ENCODE measurements around the gene SSH3.

The SSH3 gene

GRCh38 chr11:67300756-67301312, 2.5 kb upstream of the SSH3 start:
- peaks cover 4% of the 10 kb centered on the region; the same call in 1 of the 2 replicates for H3K9me3 ChIP-seq (ENCODE audit: insufficient read depth, low read length)
- H3K36me3 ChIP-seq (replicated peaks; ENCODE audit: low read depth, low read length) = peaks cover 47% of the 10 kb centered on the region
- no peak overlapping the region for H3K27ac ChIP-seq (ENCODE audit: low read length)
- no peaks in the 10 kb centered on the region; the same call in 1 of the 2 replicates for H3K79me2 ChIP-seq (ENCODE audit: low read length)
- no peaks in the 10 kb centered on the region for H4K20me1 ChIP-seq (ENCODE audit: insufficient read depth, low read length)
- H3K4me3 ChIP-seq (ENCODE audit: low read length) = no peak overlapping the region
- no peak overlapping the region for H3K9ac ChIP-seq (ENCODE audit: low read length)
- H3K4me2 ChIP-seq (ENCODE audit: low read length) = no peak overlapping the region
- no peaks in the 10 kb centered on the region for H3K4me1 ChIP-seq (ENCODE audit: low read length)
- no peak overlapping the region for H2AFZ ChIP-seq (ENCODE audit: low read depth, low read length)
- TF ChIP-seq, protein P1, sequence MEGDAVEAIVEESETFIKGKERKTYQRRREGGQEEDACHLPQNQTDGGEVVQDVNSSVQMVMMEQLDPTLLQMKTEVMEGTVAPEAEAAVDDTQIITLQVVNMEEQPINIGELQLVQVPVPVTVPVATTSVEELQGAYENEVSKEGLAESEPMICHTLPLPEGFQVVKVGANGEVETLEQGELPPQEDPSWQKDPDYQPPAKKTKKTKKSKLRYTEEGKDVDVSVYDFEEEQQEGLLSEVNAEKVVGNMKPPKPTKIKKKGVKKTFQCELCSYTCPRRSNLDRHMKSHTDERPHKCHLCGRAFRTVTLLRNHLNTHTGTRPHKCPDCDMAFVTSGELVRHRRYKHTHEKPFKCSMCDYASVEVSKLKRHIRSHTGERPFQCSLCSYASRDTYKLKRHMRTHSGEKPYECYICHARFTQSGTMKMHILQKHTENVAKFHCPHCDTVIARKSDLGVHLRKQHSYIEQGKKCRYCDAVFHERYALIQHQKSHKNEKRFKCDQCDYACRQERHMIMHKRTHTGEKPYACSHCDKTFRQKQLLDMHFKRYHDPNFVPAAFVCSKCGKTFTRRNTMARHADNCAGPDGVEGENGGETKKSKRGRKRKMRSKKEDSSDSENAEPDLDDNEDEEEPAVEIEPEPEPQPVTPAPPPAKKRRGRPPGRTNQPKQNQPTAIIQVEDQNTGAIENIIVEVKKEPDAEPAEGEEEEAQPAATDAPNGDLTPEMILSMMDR (IDR thresholded peaks at IDR 0.05; ENCODE audit: low read depth, low read length) = no peak
- no peak for TF ChIP-seq EZH2phosphoT487 (IDR thresholded peaks at IDR 0.05; ENCODE audit: low read depth)
- H3K27me3 ChIP-seq (ENCODE audit: low read depth, low read length) = no peaks in the 10 kb centered on the region

- no peaks in the 10 kb centered on the region for H3K4me1 ChIP-seq (ENCODE audit: low read length)
- H4K20me1 ChIP-seq (ENCODE audit: insufficient read depth, low read length) = no peaks in the 10 kb centered on the region
- H3K4me3 ChIP-seq (ENCODE audit: low read length) = no peak overlapping the region
- no peak overlapping the region for H2AFZ ChIP-seq (ENCODE audit: low read depth, low read length)
- H3K79me2 ChIP-seq (ENCODE audit: low read length) = no peaks in the 10 kb centered on the region
- no peak for TF ChIP-seq EZH2phosphoT487 (IDR thresholded peaks at IDR 0.05; ENCODE audit: low read depth)
- H3K27ac ChIP-seq (ENCODE audit: low read length) = no peak overlapping the region
- peaks cover 41% of the 10 kb centered on the region for H3K36me3 ChIP-seq (replicated peaks; ENCODE audit: low read depth, low read length)
- H3K27me3 ChIP-seq (ENCODE audit: low read depth, low read length) = no peaks in the 10 kb centered on the region
- H3K4me2 ChIP-seq (ENCODE audit: low read length) = no peak overlapping the region
- no peak overlapping the region for H3K9ac ChIP-seq (ENCODE audit: low read length)
- no peaks in the 10 kb centered on the region for H3K9me3 ChIP-seq (ENCODE audit: insufficient read depth, low read length)
These were observed 1.9 kb upstream of the SSH3 start for GRCh38 chr11:67301313-67301921.

DNA sequence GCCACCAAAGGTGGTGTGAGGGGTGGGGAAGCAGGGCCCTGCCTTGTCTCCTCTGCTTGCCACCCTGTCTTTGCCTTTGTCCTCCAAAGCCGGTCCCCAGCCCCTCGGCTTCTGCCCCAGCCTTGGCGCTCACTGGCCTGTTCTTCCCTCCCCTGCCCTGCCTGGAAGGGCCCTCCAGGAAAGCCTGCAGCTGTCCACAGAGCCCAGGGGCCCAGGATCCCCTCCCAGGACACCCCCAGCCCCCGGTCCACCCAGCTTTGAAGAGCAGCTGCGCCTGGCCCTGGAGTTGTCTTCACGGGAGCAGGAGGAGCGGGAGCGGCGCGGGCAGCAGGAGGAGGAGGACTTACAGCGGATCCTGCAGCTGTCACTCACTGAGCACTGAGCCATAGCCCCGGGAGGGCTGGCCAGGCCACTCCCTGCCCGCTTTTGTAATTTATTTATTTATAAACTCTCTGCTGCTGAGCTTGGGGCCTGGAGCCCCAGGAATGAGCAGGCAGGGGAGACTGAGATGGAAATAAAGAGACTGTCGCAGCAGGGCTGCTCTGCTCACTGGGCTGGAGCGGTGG, 1.3 kb upstream of the SSH3 start:
- Histone ChIP-seq H2AFZ (ENCODE audit: low read depth, low read length) (no peak overlapping the region), H3K4me3 (ENCODE audit: low read length) (no peak overlapping the region), H4K20me1 (ENCODE audit: insufficient read depth, low read length) (no peaks in the 10 kb centered on the region), H3K27me3 (ENCODE audit: low read depth, low read length) (no peaks in the 10 kb centered on the region), H3K4me2 (ENCODE audit: low read length) (no peak overlapping the region), H3K4me1 (ENCODE audit: low read length) (no peaks in the 10 kb centered on the region), H3K27ac (ENCODE audit: low read length) (no peak overlapping the region), H3K9ac (ENCODE audit: low read length) (no peak overlapping the region), H3K9me3 (ENCODE audit: insufficient read depth, low read length) (no peaks in the 10 kb centered on the region), H3K79me2 (ENCODE audit: low read length) (no peaks in the 10 kb centered on the region), H3K36me3 (replicated peaks; ENCODE audit: low read depth, low read length) (peaks cover 35% of the 10 kb centered on the region)
- TF ChIP-seq, protein P1 (IDR thresholded peaks at IDR 0.05; ENCODE audit: low read depth, low read length) = no peak
- TF ChIP-seq EZH2phosphoT487 (IDR thresholded peaks at IDR 0.05; ENCODE audit: low read depth) = no peak

- no peak overlapping the region for H3K4me3 ChIP-seq (ENCODE audit: low read length)
- H4K20me1 ChIP-seq (ENCODE audit: insufficient read depth, low read length) = no peaks in the 10 kb centered on the region
- no peak overlapping the region for H2AFZ ChIP-seq (ENCODE audit: low read depth, low read length)
- no peaks in the 10 kb centered on the region for H3K4me1 ChIP-seq (ENCODE audit: low read length)
- no peak overlapping the region for H3K4me2 ChIP-seq (ENCODE audit: low read length)
- H3K36me3 ChIP-seq (replicated peaks; ENCODE audit: low read depth, low read length) = peaks cover 35% of the 10 kb centered on the region
- H3K9me3 ChIP-seq (ENCODE audit: insufficient read depth, low read length) = no peaks in the 10 kb centered on the region
- TF ChIP-seq EZH2phosphoT487 (IDR thresholded peaks at IDR 0.05; ENCODE audit: low read depth) = no peak
- TF ChIP-seq, protein P1 (IDR thresholded peaks at IDR 0.05; ENCODE audit: low read depth, low read length) = no peak
- H3K79me2 ChIP-seq (ENCODE audit: low read length) = no peaks in the 10 kb centered on the region
- H3K27ac ChIP-seq (ENCODE audit: low read length) = no peak overlapping the region
- H3K9ac ChIP-seq (ENCODE audit: low read length) = no peak overlapping the region
- H3K27me3 ChIP-seq (ENCODE audit: low read depth, low read length) = no peaks in the 10 kb centered on the region
These were observed 679 bp upstream of the SSH3 start for GRCh38 chr11:67302571-67303131.
